NCI-H345 treated with DMSO at 0.1 percent for 48 hours (cell line): Measurements from ENCODE around the gene RNF111.
A peak's percentile ranks its signal among the peaks of the same experiment; 100 is the strongest.
"Not testable (repeated sequence)": the region's sequence is repeated elsewhere in the genome, so short reads cannot be mapped to it uniquely, and the experiment has no call there.

Experiments used
- DNase-seq: peaks from one replicate; lab custom pipeline; 2025; ENCODE audit not compliant: unreplicated experiment; lab: John Stamatoyannopoulos, UW

RNF111 gene

DNA sequence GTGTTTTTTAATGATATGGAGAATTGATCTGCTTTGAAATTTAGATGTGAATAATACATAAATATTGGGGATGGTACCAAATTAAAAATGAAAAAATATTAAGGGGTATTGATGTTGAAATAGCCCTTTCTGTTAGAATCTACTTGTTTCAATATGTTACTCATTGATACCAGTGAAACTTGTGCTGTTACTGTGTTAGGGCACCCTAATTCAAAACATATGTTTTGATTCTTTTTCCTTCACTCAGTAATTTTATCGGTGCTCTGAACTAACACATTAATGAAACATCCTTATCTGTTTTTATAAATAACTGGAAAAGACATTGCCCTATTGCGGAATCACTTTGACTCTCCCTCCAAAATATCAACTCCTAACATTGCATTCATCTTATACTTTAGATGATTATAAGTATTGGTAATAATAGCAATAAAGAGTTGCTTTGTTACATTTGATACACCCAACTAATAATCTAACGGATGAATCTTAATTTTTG is 65.5 kb downstream of the RNF111 start:
- no peak for DNase-seq

DNA sequence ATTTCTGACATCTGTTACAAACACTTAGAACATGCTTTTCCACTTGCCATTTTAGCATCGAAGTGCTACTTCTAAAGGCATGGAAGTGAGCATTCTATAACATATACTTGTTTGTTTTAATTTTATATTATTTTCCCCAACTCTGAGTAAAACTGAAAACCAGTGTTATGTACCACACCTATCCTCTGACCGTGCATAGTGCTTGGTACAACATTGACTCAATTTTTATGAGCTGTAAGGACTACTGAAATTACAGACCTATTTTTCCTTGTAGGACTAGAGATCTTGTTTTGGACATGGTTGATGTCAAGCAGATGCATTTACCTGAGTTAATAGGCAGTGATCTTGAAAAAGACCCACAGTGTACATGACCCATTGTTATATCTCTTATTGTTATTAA is 66.0 kb downstream of the RNF111 start:
- no peak for DNase-seq

DNA sequence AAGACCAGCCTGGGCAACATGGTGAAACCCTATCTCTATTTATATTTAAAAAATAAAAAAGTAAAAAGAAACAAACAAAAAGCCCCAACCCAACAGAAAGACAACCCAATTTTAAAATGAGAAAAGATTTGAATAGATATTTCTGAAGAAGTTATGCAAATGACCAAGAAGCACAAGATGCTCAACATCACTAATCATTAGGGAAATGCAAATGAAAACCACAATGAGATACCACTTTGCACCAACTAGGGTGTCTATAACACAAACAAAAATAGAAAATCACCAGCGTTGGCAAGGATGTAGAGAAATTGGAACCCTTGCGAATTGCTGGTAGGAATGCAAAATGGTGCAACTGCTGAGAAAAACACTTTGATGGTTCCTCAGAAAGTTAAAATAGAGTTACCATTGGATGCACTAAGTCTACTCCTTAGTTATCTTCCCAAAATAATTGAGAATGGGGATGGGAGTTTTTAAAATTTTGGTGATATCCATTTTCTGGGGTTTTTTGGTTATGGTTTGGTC is 71.7 kb downstream of the RNF111 start:
- DNase-seq = no peak

- DNase-seq = no peak
Observed at GRCh38 chr15:59060348-59060747, 72.9 kb downstream of the RNF111 start.

DNA sequence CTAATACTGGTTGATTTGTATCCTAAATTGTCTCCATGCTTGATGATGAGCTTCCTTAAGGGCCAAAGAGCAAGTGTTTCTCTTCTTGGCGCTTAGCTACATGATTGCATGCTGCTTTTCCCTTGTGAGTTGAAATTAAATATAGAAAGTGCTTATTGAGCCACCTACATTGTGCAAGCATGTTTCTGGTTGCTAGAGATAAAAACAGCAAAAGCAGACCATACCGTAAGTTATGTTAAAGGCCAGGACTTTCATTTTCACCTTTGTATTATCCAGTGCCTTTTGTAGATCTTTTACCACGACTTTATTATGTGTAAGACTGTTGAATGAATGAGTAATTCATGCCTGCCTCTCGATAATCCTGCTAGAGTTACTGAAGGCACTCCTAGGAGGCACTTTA is 75.6 kb downstream of the RNF111 start:
- no peak for DNase-seq

GRCh38 chr15:59069430-59069829 is 82.0 kb downstream of the RNF111 start:
- DNase-seq = no peak

- no peak for DNase-seq
Observed at GRCh38 chr15:59074607-59075006, 87.1 kb downstream of the RNF111 start.

DNA sequence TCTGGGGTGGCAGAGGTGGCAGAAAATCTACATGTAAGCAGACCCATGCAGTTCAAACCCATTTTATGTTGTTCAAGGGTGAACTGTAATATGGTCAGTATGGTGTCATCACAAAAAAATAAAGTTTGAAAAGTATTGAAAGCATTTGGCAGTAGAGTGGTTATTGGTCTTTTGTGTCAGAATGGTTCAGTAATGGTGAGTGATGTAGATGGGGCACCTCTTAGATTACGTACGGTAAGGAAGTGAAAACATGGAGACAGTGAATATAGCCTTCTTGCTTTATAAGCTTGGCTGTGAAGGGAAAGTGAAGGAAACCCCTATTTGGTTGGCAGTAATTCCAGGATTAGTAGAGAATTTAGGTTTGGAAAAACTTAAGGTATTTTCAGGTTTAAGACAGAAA is 100.3 kb downstream of the RNF111 start:
- no peak for DNase-seq

GRCh38 chr15:59094077-59094476 is 106.6 kb downstream of the RNF111 start:
- DNase-seq = no peak

DNA sequence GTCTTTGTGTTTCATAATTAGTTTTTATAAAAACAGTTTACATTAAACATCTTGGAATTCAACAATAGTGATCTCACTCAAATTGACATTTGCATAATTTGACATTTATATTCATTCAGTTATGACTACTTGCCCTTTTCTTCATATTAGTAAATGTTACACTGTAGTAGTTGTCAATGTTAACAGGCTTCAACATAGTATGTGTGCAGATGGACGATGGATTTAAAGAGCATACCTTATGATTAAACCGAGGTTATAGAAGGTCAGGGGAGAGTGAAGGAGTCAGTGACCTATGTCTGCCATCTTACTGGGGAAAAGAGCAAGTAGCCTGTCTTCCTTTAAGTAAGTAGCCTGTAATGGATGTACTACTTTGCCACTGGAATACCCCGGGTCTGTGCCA is 109.0 kb downstream of the RNF111 start:
- DNase-seq = no peak

GRCh38 chr15:59099162-59099685 is 111.8 kb downstream of the RNF111 start:
- DNase-seq = no peak

DNA sequence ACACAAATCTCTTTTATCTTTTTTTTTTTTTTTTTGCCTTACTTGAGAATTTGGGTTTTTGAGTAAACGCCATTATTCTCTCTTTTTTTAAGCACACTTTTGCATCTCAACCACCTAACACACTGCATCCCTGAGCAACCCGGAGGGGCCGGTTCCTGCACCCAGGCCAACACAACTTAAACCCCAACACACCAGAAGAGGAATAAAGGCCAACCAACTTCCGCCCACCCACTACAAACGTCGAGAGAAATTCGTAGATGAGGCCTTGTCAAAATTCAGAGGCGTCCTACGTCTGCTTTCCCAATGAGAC is 117.1 kb downstream of the RNF111 start:
- no peak for DNase-seq

DNA sequence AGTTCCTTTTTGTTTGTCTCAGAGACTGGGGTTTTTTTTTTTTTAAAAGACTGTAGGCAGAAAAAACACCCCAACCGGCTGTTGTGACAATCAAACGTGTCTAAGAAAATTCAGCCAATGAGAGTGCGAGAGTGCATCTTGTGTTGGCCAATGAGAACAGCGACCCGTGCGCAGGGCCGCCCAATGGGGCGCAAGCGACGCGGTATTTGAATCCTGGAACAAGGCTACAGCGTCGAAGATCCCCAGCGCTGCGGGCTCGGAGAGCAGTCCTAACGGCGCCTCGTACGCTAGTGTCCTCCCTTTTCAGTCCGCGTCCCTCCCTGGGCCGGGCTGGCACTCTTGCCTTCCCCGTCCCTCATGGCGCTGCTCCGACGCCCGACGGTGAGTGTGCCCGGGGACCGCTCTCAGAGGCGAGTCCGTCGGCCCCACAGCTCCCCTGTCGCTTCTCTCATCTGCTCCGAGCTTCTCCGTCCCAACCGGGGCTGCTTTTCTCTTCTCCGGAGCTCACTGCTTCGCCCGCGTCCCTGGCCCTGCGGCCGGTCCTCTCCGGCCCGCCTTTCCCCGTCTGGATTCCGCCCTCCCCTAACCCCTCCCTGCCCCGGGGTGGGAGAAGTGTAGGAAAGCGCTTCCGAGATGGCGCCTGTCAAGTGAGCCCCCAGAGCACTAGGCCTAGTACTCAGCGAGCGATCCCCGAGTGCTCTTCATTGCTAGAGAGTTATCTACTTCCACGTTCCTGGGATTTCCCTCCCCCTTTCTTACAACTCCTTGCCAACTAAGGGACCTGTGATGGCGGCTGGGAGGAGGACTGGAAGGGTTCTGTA is 117.7 kb downstream of the RNF111 start, which contains the start of gene CCNB2:
Gene CCNB2 (plus strand): TSS at position 235 of the 821 bp plus-strand sequence. CDS start 123 bp downstream, at position 358.
- peak; percentile 75 for DNase-seq

DNA sequence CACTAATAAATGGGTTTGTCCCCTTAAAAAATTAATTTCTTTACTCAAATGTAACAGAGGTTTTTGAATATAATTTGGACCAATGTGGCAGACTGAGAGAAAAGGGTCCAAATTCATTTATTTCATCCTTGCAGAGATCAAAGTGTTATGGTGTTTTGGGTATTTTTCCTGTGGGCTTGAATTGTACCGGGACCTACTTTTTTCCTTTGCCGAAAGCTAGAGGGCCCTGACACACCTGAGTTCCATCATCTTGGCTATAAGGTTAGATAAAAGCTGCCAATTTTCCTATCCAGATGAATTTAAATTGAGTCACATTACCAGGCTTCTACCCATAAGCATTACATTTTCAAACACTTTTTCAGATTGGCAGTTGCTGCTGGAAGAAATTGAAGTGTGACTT is 118.4 kb downstream of the RNF111 start:
- DNase-seq = no peak

DNA sequence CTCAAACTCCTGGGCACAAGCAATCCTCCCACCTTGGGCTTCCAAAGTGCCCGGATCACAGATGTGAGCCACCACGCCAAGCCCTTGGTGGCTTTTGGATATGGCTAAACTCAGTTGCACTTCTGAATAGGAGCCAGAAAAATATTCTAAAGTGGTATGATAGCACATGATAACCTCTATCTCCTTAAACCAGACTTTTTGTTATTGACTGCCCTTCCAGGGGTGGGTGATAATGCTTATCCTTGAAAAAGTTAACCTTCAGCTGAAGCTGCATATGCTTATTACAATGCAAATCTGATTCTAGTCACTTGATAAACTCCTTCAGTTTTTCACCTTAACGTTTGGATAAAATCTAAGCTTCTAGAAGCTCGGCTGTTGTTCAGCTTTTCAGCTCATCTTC is 123.8 kb downstream of the RNF111 start:
- DNase-seq = no peak

DNA sequence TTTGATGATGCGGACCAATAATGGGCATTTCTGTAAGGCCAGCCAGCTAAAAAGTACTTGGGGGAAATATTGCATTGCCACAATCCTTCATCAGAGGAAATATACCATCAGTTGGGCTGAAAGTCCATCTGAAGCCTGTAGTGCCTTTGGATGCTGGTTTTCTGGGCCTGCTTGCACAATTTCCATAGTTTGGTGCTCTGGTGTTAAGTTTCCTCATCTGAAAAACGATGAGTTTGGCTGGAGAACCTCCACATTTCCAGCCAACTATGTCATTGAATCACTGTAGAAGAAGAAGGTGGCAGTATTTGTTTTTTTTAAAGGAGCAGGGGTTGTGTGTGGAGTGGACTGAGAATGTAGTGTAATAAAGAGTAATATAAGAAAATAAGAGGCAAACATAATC is 127.6 kb downstream of the RNF111 start:
- no peak for DNase-seq

DNA sequence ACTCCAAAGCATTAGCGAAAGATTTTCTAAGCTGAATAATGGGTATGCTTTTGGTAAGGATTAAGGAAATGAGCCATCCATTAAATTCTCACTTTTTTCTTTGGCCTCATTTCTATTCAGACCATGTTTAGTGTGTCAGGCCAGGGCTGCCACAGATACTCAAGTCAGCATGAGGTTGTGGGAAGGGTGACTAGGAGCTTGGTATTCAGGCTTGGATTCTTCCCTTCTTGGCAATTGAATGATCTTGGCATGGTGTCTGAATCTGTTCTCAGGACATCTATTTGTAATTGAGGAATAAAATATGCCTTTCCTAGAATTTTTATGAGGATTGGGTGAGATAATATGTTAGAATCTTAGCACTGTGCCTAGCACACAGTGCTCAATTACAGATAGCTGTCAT is 128.7 kb downstream of the RNF111 start:
- no peak for DNase-seq

- no peak for DNase-seq
Observed at GRCh38 chr15:59116771-59117170, 129.3 kb downstream of the RNF111 start.

GRCh38 chr15:59119625-59120024 is 132.2 kb downstream of the RNF111 start:
- DNase-seq = no peak

DNA sequence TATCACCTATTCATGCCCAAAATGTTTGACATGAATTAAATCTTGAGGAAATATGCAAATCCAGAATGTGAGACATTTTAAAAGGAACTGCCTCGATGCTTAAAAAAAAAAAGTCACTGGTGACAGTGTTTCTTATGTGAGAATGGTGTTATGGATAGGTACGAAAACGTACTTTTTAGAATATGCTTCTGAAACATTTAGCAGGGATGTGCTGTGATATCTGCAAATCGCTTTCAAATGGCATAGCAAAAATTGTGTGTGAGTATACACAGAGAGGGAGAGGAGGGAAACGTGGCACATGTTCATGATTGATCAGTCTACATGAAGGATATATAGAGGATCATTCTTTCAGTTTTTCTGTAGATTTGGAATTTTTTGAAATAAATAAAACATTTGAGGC is 133.5 kb downstream of the RNF111 start:
- DNase-seq = no peak

GRCh38 chr15:59124261-59124660 is 136.8 kb downstream of the RNF111 start:
- peak; percentile 20 for DNase-seq

GRCh38 chr15:59125683-59126082 is 138.2 kb downstream of the RNF111 start:
- not testable (repeated sequence) for DNase-seq

DNA sequence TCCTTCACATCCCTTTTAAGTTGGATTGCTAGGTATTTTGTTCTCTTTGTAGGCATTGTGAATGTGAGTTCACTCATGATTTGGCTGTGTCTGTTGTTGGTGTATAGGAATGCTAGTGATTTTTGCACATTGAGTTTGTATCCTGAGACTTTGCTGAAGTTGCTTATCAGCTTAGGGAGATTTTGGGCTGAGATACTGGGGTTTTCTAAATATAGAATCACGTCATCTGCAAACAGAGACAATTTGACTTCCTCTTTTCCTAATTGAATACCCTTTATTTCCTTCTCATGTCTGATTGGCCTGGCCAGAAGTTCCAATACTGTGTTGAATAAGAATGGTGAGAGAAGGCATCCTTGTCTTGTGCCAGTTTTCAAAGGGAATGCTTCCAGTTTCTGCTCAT is 139.8 kb downstream of the RNF111 start:
- not testable (repeated sequence) for DNase-seq
